ENCODE results near the gene HDAC4. TPM values are rescaled to one million over a fixed set of nuclear protein-coding genes. Genes with fewer than 3 reads are reported as not detected.

Gene HDAC4
- total and polyA plus RNA-seq, 8 donors = 1.7 to 98.8 (median 24.5) TPM

DNA sequence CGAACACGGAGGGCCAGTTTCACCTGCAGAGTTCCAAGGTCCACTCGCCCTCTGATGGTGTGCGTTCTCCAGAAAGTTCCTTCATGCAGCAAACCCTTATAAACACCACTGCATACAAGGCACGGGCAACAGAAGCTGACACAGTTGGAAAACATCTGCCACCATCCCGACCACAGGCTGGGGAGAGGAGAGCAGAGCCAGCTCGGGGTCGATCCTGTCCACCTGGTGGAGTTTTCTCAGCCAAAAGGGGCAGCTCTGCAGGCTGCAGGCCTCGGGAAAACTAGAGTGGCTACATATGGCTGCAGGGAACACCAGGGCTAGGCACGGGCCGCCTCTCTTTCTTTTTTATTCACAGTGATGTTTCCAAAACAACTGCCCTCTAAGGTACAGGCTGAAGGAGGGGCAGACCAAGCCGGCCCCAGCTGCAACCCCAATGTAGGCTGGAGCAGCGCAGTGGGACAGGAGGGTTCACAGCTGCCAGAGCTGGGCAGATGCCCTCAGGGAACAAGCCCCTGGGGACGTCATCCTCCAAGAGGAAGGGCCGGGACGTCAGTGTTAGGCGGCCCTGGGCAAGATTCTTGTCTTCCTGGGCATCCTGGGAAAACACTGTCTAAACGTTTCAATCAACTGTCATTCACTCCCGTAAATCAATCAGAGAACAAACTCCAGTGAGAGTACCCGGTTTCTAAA is 278.3 kb downstream of the HDAC4 start:
- TF ChIP-seq POLR2A (IDR thresholded peaks at IDR 0.05) (no peak), EP300 (IDR thresholded peaks at IDR 0.05) (no peak), POLR2AphosphoS5 (IDR thresholded peaks at IDR 0.05) (no peak)
- TF ChIP-seq, protein P1, sequence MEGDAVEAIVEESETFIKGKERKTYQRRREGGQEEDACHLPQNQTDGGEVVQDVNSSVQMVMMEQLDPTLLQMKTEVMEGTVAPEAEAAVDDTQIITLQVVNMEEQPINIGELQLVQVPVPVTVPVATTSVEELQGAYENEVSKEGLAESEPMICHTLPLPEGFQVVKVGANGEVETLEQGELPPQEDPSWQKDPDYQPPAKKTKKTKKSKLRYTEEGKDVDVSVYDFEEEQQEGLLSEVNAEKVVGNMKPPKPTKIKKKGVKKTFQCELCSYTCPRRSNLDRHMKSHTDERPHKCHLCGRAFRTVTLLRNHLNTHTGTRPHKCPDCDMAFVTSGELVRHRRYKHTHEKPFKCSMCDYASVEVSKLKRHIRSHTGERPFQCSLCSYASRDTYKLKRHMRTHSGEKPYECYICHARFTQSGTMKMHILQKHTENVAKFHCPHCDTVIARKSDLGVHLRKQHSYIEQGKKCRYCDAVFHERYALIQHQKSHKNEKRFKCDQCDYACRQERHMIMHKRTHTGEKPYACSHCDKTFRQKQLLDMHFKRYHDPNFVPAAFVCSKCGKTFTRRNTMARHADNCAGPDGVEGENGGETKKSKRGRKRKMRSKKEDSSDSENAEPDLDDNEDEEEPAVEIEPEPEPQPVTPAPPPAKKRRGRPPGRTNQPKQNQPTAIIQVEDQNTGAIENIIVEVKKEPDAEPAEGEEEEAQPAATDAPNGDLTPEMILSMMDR (IDR thresholded peaks at IDR 0.05) = no peak
- intact Hi-C loops (cut with DNase I; ENCODE audit: low total_unique reads) = no loop called here
- no peaks in the 10 kb centered on the region for H3K27me3 ChIP-seq
- DNase-seq = no peak
- H3K27ac ChIP-seq = peak overlapping the region in 1 of 5 donors; percentile 77
- peaks cover 23 to 51% (median 44%) of the 10 kb centered on the region in 4 donors for H3K36me3 ChIP-seq
- H3K4me1 ChIP-seq = peaks cover 0 to 26% (median 5%) of the 10 kb centered on the region in 4 donors
- no peak overlapping the region for H3K4me3 ChIP-seq
- no peaks in the 10 kb centered on the region for H3K9me3 ChIP-seq
- 77 to 87% (median 84%) methylated on average over 20 of the region's 20 CpGs for WGBS, 5 donors

DNA sequence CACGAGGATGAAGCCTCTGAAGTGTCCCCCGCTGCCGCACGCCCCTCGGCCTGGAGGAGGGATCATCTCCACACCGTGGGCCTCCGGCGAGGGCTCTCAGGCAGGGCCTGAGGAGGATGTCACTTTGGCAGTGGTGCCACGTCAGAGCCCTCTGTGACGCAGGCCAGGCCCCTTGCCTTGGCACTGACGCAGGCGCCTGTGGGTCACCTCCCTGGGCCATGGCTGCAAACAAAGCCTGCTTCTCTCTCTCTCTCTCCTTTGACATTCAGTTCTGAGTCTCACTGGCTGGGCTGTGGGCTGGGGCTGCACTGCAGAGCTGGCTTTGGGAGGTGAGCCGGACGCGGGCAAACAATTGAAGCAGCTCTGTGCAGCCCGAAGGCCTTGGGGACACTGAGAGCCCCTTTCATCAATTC is 279.2 kb downstream of the HDAC4 start:
- intact Hi-C loops (cut with DNase I; ENCODE audit: low total_unique reads) = no loop called here
- Histone ChIP-seq H3K36me3 (peaks cover 21 to 41% (median 35%) of the 10 kb centered on the region in 4 donors), H3K9me3 (no peaks in the 10 kb centered on the region), H3K4me1 (peaks cover 0 to 26% (median 5%) of the 10 kb centered on the region in 4 donors), H3K27ac (peak overlapping the region in 3 of 5 donors; percentile 37 to 77 (median 66)), H3K27me3 (no peaks in the 10 kb centered on the region), H3K4me3 (no peak overlapping the region)
- 62 to 87% (median 77%) methylated on average over 13 to 16 of the region's 16 CpGs for WGBS, 5 donors
- TF ChIP-seq, protein P1 (IDR thresholded peaks at IDR 0.05) = no peak
- TF ChIP-seq EP300 (IDR thresholded peaks at IDR 0.05) = peak; percentile 75
- DNase-seq = peak in 1 of 2 donors; percentile 71

- H3K36me3 ChIP-seq = peaks cover 13 to 32% (median 25%) of the 10 kb centered on the region in 4 donors
- intact Hi-C loops (cut with DNase I; ENCODE audit: low total_unique reads) = no loop called here
- no peak for DNase-seq
- no peak overlapping the region for H3K4me3 ChIP-seq
- peaks cover 0 to 26% (median 5%) of the 10 kb centered on the region in 4 donors for H3K4me1 ChIP-seq
- TF ChIP-seq POLR2A (IDR thresholded peaks at IDR 0.05) (no peak), EP300 (IDR thresholded peaks at IDR 0.05) (no peak), POLR2AphosphoS5 (IDR thresholded peaks at IDR 0.05) (no peak)
- TF ChIP-seq, protein P1 (IDR thresholded peaks at IDR 0.05) = no peak
- H3K27me3 ChIP-seq = no peaks in the 10 kb centered on the region
- H3K27ac ChIP-seq = peak overlapping the region in 1 of 5 donors; percentile 77
- WGBS, 5 donors = 53 to 65% (median 58%) methylated on average over 4 of the region's 4 CpGs
- H3K9me3 ChIP-seq = no peaks in the 10 kb centered on the region
Observed at GRCh38 chr2:239120664-239121063, 280.2 kb downstream of the HDAC4 start.

DNA sequence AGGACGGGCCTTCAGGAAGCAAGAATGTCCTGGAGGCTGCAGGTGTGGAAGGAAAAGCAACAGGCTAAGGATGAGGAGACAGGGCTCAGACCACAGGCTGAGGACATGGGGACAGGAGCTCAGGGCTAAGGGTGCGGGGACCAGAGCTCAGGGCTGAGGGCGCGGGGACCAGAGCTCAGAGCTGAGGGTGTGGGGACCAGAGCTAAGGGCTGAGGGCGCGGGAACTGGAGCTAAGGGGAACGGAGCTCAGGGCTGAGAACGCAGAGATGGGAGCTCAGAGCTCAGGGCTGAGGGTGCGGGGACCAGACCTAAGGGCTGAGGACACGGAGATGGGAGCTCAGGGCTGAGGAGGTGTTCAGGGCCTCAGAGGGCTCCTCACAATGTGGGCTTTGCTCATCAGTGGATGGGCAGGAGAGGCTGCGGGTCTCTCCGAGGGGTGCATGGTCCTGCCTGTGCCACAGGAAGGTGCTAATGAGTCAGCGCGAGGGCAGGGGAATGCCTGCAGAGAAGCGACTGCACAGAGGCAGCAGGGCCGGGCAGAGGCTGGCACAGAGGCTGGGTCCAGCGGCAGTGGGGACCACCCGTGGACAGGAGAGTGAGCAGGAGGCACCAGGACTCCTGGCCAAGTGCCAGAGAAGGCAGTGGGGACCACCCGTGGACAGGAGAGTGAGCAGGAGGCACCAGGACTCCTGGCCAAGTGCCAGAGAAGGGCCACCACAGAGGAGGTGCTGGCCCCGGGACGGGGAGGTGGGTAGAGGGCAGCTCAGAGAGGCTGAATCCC is 281.3 kb downstream of the HDAC4 start:
- intact Hi-C loops (cut with DNase I; ENCODE audit: low total_unique reads) = no loop called here
- DNase-seq = no peak
- Histone ChIP-seq H3K27me3 (no peaks in the 10 kb centered on the region), H3K27ac (peak overlapping the region in 1 of 5 donors; percentile 45), H3K4me1 (peaks cover under 1 to 35% (median 12%) of the 10 kb centered on the region in 4 donors), H3K4me3 (no peak overlapping the region), H3K9me3 (no peaks in the 10 kb centered on the region), H3K36me3 (peaks cover 3 to 28% (median 19%) of the 10 kb centered on the region in 4 donors)
- WGBS, 5 donors = 87 to 92% (median 90%) methylated on average over 21 of the region's 21 CpGs
- TF ChIP-seq POLR2AphosphoS5 (IDR thresholded peaks at IDR 0.05) (no peak), POLR2A (IDR thresholded peaks at IDR 0.05) (no peak), EP300 (IDR thresholded peaks at IDR 0.05) (no peak)
- TF ChIP-seq, protein P1 (IDR thresholded peaks at IDR 0.05) = no peak

All from stomach (tissue), 9 donors.